ENCODE data around the gene MT1B. TPM values are rescaled to one million over a fixed set of nuclear protein-coding genes. Genes with fewer than 3 reads are reported as not detected.

MT1B gene
- total and polyA plus RNA-seq, 2 of the 13 experiments (the other 11 are each of a cell fraction or from before 2014, with no cell fraction given): 0.89 TPM; not detected in 1

DNA sequence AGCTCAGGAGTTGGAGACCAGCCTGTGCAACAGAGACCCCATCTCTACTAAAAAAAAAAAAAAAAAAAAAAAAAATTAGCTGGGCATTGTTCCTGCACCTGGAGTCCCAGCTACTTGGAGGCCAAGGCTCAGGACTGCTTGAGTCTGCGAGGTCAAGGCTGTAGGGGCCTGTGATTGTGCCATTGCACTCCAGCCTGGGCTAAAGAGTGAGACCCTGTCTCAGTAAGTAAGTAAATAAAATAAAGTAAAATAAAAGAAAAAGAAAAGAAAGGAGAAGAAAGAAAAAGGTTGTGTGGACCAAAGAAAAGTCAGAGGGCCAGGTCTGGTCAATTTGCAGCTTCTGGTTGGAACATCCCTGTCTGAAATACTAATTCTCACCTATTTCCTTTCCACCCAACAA is 48.9 kb downstream of the MT1B start:
- no peak overlapping the region for H3K4me2 ChIP-seq (ENCODE audit: low read depth, low read length)

More for the DNA sequence above, 48.9 kb downstream of the MT1B start:
- no TSS peak for BruUV-seq (replicated peaks)
- DNase-seq (ENCODE audit: low spot score): no peak
- Histone ChIP-seq H4K20me1 (ENCODE audit: insufficient read depth, low read length) (no peaks in the 10 kb centered on the region), H3K9ac (ENCODE audit: insufficient read depth, low read depth, low read length) (no peak overlapping the region), H3K27ac (ENCODE audit: extremely low read length, insufficient read depth, low read length) (no peak overlapping the region), H3K36me3 (replicated peaks in 1 of 2; ENCODE audit: control insufficient read depth in 1 of 2, insufficient read depth in 2 of 2, low read length in 2 of 2) (no peaks in the 10 kb centered on the region), H3K4me1 (ENCODE audit: insufficient read depth, low read length) (peaks cover 8% of the 10 kb centered on the region; the same call in 1 of the 2 replicates), H3K4me3 (replicated peaks in 1 of 3; ENCODE audit: insufficient read depth in 1 of 3, low read depth in 2 of 3, low read length in 3 of 3) (no peak overlapping the region), H3K27me3 (ENCODE audit: control insufficient read depth in 1 of 2, insufficient read depth in 2 of 2, low read length in 2 of 2) (peaks cover 2 to 16% of the 10 kb centered on the region in 2 experiments; a peak in 2 of 5 replicates), H3K79me2 (ENCODE audit: insufficient read depth, low read length) (no peaks in the 10 kb centered on the region), H2AFZ (ENCODE audit: low read length) (no peak overlapping the region), H3K9me3 (ENCODE audit: low read length) (no peaks in the 10 kb centered on the region)
- TF ChIP-seq ZNF670 (CRISPR knock-in tag; IDR thresholded peaks at IDR 0.05; ENCODE audit: borderline replicate concordance) (no peak), ZNF589 (CRISPR knock-in tag; conservative IDR thresholded peaks at IDR 0.05) (no peak), ZNF136 (CRISPR knock-in tag; IDR thresholded peaks at IDR 0.05; ENCODE audit: low read depth) (no peak), GABPB1 (CRISPR knock-in tag; IDR thresholded peaks at IDR 0.05) (no peak), MEF2D (CRISPR knock-in tag; IDR thresholded peaks at IDR 0.05) (no peak), NFIB (CRISPR knock-in tag; IDR thresholded peaks at IDR 0.05; ENCODE audit: borderline replicate concordance) (no peak), ZKSCAN5 (CRISPR knock-in tag; IDR thresholded peaks at IDR 0.05) (no peak), HOXA9 (CRISPR knock-in tag; IDR thresholded peaks at IDR 0.05; ENCODE audit: borderline replicate concordance) (no peak), ZBTB20 (CRISPR knock-in tag; IDR thresholded peaks at IDR 0.05; ENCODE audit: borderline replicate concordance, low read depth) (no peak), ATAD3A (CRISPR knock-in tag; IDR thresholded peaks at IDR 0.05) (no peak), TBL1XR1 (IDR thresholded peaks at IDR 0.05; ENCODE audit: borderline replicate concordance, low read length, partially characterized antibody) (no peak), KDM1A (CRISPR knock-in tag; IDR thresholded peaks at IDR 0.05) (no peak), KLF9 (CRISPR knock-in tag; IDR thresholded peaks at IDR 0.05; ENCODE audit: low read depth) (no peak), ZBTB42 (CRISPR knock-in tag; IDR thresholded peaks at IDR 0.05) (no peak)
- TF ChIP-seq, protein P1, sequence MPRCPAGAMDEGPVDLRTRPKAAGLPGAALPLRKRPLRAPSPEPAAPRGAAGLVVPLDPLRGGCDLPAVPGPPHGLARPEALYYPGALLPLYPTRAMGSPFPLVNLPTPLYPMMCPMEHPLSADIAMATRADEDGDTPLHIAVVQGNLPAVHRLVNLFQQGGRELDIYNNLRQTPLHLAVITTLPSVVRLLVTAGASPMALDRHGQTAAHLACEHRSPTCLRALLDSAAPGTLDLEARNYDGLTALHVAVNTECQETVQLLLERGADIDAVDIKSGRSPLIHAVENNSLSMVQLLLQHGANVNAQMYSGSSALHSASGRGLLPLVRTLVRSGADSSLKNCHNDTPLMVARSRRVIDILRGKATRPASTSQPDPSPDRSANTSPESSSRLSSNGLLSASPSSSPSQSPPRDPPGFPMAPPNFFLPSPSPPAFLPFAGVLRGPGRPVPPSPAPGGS (CRISPR knock-in tag; IDR thresholded peaks at IDR 0.05): no peak
- TF ChIP-seq, protein P2, sequence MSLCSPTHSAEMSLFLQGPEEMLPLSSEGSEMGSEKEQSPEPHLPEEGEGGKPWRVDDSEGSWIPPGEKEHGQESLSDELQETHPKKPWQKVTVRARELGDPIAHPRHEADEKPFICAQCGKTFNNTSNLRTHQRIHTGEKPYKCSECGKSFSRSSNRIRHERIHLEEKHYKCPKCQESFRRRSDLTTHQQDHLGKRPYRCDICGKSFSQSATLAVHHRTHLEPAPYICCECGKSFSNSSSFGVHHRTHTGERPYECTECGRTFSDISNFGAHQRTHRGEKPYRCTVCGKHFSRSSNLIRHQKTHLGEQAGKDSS (CRISPR knock-in tag; IDR thresholded peaks at IDR 0.05; ENCODE audit: borderline replicate concordance, low read depth): no peak
- TF ChIP-seq, protein P3, sequence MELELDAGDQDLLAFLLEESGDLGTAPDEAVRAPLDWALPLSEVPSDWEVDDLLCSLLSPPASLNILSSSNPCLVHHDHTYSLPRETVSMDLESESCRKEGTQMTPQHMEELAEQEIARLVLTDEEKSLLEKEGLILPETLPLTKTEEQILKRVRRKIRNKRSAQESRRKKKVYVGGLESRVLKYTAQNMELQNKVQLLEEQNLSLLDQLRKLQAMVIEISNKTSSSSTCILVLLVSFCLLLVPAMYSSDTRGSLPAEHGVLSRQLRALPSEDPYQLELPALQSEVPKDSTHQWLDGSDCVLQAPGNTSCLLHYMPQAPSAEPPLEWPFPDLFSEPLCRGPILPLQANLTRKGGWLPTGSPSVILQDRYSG (CRISPR knock-in tag; IDR thresholded peaks at IDR 0.05): no peak
- WGBS (ENCODE audit: low lambda C conversion rate): 24% methylated on average over 1 of the region's 1 CpG
- CTCF ChIA-PET (ENCODE audit: low intra/inter-chr PET ratio, low total read pairs): interaction anchor here (1.1 to 2.6 kb wide), 4 partner anchors 101 to 1236 kb away, joined by 3 to 15 read pairs (median 4); no protein-coding TSS in a partner anchor
- no peak for FAIRE-seq
- in situ Hi-C loops (cut with HindIII; ENCODE audit: extremely low pct_ligation_motif_present, low pct_unique_long_range_greater_than_20kb) (loop anchor here (5.0 to 10.0 kb wide), 3 partner anchors 98 to 186 kb away; no protein-coding TSS in a partner anchor), intact Hi-C loops (cut with micrococcal nuclease; ENCODE audit: unreplicated experiment) (loop anchor here (5.0 kb wide), 1 partner anchor 43 kb away; the partner anchor contains the start of gene MT1F)
- POLR2A ChIA-PET: no interaction called here
- no peak for ATAC-seq
